ENCODE results near the gene KRTAP9-9.
"Not testable (repeated sequence)": the region's sequence is repeated elsewhere in the genome, so short reads cannot be mapped to it uniquely, and the experiment has no call there.

The KRTAP9-9 gene

GRCh38 chr17:41265078-41265477, 9.9 kb downstream of the KRTAP9-9 start, which contains the start of gene KRTAP9-6:
Gene KRTAP9-6, plus strand, starts transcription at chr17:41265378. Its CDS starts 0 bp downstream, at chr17:41265378.
- no peak for FAIRE-seq

DNA sequence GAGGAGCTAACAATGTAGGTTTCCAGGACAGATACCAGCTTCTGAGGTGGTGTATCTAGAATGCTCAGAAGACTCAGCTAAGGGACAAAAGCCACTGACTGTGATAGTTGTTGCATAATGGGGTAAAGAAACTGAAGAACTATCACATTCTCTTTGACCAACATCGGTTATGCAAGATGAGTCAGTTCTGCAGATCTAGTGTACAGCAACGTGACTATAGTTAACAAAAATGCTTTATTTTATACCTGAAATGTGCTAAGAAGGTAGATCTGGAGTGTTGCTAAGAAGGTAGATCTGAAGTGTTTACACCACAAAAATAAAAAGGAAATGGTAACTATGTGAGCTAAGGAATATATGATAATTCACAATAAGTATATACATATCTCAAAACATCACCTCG, 12.5 kb downstream of the KRTAP9-9 start:
- FAIRE-seq, result no peak

DNA sequence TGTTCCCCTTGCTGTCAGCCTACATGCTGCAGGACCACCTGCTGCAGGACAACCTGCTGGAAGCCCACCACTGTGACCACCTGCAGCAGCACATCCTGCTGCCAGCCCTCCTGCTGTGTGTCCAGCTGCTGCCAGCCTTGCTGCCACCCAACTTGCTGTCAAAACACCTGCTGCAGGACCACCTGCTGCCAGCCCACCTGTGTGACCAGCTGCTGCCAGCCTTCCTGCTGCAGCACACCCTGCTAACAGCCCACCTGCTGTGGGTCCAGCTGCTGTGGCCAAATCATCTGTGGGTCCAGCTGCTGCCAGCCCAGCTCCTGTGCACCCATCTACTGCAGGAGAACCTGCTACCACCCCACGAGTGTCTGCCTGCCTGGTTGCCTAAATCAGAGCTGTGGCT, 16.1 kb downstream of the KRTAP9-9 start:
- FAIRE-seq, result not testable (repeated sequence)

DNA sequence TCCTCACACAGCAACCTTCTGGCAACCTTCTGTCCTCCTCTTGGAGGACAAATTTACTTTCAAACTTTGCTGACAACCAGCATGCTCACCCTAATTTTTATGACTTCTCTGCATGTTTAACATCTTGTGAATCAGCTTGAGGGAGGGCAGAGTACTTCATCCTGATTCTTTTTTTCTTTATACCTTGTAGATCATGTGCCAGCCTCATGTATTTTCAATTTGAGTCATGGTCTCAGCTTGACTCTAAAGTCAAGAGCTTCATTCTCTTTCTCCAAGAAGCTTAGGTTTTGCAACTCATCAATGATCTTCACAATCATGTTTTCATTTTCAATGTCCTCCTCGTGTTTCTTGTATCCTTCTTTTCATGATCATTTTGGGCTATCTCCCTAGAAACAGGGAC, 16.7 kb downstream of the KRTAP9-9 start:
- FAIRE-seq, result no peak

GRCh38 chr17:41275648-41276190, 20.5 kb downstream of the KRTAP9-9 start, which contains the start of gene KRTAP9-7:
Gene KRTAP9-7, plus strand, starts transcription at chr17:41275698. Its CDS starts 0 bp downstream, at chr17:41275698.
- not testable (repeated sequence) for FAIRE-seq

- FAIRE-seq, result no peak
Observed at GRCh38 chr17:41278176-41278955, 23.2 kb downstream of the KRTAP9-9 start.

- no peak for FAIRE-seq
Observed at GRCh38 chr17:41284043-41284442, 28.9 kb downstream of the KRTAP9-9 start.

DNA sequence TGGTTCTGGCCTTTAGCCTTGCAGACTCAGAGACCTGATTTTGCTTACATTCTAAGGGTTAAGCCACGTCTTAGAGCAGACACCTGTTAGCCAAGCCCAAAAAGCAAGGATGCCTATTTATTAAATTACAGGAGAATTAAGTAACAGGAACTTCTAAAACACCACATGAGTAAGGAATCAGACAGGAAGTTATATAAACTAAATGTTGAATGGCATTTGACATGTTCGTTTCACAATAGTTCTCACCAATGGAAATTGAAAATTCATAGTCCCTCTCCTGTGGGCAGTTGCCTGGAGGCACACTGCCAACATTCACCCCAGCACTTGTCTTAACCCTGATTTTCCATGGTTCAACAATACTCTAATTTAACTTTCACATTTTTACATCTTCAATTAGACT, 29.4 kb downstream of the KRTAP9-9 start:
- no peak for FAIRE-seq

- no peak for FAIRE-seq
Observed at GRCh38 chr17:41287050-41287449, 31.9 kb downstream of the KRTAP9-9 start.

- FAIRE-seq, result no peak
Observed at GRCh38 chr17:41294016-41294415, 38.8 kb downstream of the KRTAP9-9 start.

GRCh38 chr17:41296846-41297245, 41.7 kb downstream of the KRTAP9-9 start:
- no peak for FAIRE-seq

DNA sequence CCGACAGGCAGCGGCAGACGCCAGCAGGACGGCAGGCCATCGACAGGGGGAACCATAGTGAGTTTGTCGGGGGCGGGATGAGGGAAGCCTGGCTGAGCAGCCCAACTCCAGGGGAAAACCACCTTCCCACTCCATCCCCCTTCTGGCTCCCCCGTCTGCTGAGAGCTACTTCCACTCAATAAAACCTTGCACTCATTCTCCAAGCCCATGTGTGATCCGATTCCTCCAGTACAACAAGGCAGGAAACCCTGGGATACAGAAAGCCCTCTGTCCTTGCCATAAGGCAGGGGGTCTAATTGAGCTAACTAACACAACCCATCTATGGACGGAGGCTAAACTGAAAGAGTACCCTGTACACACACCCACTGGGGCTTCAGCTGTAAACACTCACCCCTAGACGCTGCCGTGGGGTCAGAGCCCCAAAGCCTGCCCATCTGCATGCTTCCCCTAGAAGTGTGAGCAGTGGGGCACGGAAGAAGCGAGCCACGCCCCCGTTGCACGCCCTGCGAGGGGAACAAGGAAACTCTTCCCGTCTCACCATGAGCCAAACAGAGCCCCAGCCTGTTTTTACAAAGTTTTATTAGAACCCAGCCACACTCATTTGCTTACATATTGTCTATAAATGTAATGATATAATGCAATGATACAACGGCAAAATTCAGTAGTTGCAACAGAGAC, 43.4 kb downstream of the KRTAP9-9 start:
- no peak for FAIRE-seq

DNA sequence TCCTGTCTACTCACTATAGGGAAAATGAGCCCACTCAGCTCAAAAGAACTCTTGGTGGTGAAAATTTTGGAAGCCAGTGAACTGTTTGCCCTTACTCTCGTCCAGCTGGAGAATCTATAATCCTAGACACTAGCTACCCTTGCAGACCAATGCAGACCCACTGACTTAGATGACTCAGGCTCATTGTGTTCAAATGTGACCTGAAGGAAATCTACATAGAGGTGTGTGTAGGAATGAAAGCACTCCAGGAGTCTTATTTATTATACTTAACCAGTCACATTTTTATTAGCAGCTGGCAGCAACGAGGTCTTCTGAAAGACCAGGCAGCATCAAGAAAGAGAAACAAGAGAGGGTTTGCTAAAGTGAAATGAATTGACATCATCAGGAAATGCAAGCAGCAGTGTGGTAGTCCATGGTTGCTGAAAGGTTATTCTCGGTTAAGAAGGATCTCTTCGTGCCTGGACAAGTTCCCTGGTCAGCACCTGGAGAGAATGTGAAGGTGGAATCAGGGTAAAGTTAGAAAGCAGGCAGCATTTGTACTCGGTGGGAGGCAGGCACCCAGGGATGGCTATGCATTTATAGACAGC, 46.1 kb downstream of the KRTAP9-9 start:
- no peak for FAIRE-seq

DNA sequence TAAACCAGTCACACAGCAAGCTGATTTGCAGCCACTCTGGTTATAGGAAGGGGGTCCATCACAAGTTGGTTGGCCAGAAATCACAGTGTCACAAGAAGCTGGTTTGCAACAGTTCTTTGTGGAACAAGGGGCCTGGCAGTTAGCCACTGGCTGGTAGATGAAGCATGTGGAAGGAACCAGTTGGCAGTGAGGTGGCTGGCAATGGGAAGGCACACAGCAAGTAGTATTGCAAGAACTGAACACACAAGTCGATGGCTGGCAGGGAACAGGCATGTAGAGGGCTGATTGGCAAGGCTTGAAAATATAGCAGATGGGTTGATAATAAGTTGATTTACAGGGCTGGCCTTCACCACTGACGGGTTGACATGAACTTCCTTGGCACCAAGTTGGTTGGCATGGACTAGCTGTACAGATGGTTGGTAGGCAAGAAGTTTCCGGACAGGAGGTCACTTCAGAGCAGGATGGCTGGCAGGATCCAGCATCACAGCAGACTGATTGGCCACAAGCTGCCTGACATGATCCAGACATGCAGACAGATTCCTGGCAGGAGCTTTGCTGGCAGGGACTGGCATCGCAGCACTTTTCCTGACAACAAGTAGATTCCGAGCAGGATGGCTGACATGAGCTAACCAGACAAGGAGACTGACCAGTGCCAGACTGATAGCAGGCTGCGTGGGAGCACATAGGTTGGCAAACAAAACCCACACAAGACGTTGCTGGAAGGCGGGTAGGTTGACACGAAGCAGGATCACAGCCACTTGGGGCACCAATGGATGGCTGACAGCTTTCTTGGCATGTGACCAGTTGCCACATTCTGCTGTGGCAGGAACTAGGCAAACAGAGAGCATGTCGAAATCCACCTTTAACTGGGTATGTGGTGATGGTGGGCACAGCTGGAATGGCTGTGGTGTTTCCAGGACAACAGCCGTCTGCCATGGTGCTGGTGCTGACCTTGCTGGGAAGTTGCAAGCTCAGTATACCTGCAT, 47.0 kb downstream of the KRTAP9-9 start, which contains the start of gene KRTAP29-1:
Gene KRTAP29-1, minus strand, starts transcription at position 936 of the 986 bp plus-strand sequence. Its CDS starts 0 bp downstream, at position 936.
- FAIRE-seq, result no peak

- no peak for FAIRE-seq
Observed at GRCh38 chr17:41302981-41303380, 47.8 kb downstream of the KRTAP9-9 start.

DNA sequence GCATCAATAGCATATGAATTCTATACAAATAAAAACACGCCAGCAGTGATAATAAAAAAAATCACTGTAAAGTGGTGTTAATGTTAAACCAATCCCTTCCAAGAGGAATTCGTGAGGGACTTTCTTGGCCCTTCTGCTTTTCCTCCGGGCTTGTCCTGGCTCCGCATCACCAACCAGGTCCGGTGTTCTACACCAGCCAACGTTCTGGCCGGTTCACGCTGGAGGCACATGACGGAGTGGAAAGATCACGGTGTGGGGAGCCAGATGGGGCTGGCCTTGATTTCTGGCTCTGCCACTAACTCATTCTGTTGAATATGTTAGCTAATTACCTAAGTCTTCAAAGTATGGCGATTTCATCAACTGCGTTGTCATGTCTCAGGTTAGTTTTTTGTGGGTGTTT, 48.9 kb downstream of the KRTAP9-9 start:
- FAIRE-seq, result no peak

Measured in colon (tissue), 2 donors.